ENCODE measurements around the gene TRAK1. TPM values are rescaled to one million over a fixed set of nuclear protein-coding genes. Genes with fewer than 3 reads are reported as not detected.
A peak's percentile ranks its signal among the peaks of the same experiment; 100 is the strongest.

Gene TRAK1
- total and polyA plus RNA-seq, 7 experiments from 2014 or later: 4.8 to 30.4 (median 13.9) TPM

DNA sequence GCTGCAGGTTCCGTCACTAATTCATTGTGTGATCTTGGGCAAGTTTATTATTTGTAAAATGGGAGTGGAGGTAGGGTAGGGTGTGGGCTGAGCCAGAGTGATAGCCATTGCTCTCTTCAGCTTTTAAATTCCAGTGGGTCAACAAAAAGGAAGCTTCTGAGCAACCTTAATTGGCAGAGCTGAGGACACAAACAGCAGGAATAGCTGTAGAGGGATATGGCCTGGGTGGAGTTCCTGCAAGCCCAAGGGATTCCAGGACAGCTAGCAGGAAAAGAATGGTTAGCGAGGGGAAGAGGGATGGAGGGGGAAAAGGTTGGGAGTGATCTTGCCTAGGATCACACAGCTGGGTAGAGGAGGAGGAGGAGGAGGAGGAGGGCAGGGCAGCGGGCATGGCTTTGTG, 163.4 kb downstream of the TRAK1 start:
- H3K27ac Mint-ChIP-seq: no peak overlapping the region

DNA sequence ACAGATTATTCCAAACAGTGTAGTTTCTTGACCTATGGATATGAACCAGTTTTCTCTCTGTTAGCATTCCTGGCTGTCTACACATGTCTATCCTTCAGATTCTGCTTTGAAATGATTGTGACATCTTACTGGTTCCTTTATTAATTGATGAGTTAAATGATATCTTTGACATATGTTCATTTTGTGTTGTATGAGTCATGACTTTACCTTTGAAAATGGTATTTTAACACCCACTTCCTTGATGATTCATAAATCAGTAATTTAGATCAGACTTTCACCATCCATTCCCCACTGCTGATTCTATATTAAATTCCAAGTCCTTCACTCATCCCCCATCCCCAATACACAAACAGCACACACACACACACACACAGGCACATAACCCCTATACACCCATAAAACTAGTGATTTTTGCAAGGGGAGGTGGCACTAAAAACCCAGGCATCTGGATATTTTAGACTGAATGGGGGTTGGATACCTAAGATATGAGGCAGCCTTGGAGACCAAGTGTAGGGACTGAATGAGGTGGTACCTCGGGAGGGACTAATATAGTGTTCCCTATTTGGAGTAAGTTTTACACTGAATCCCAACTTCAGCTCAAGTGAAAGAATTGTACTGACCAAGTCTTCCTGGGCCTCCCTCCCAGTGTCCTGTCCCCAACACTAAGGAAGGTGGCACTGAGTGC, 165.1 kb downstream of the TRAK1 start:
- DNase-seq: no peak
- ChIA-PET CTCF (no interaction called here), POLR2A (no interaction called here)
- Histone ChIP-seq H3K36me3 (ENCODE audit: control insufficient read depth in 2 of 3, insufficient read depth in 3 of 3, low read length in 3 of 3) (no peaks in the 10 kb centered on the region), H3K4me3 (ENCODE audit: low read length) (no peak overlapping the region), H3K27me3 (ENCODE audit: control insufficient read depth in 2 of 2, insufficient read depth in 2 of 2, low read length in 2 of 2) (no peaks in the 10 kb centered on the region), H3K4me1 (ENCODE audit: control insufficient read depth in 2 of 2, insufficient read depth in 2 of 2, low read length in 2 of 2) (no peaks in the 10 kb centered on the region), H3K9me3 (ENCODE audit: control insufficient read depth in 2 of 3, low read length in 3 of 3) (no peaks in the 10 kb centered on the region), H3K27ac (ENCODE audit: low read depth, low read length) (no peak overlapping the region)
- Mint-ChIP-seq H3K36me3 (no peaks in the 10 kb centered on the region), H3K27ac (no peak overlapping the region), H3K9me3 (peaks cover 0 to 2% (median 0%) of the 10 kb centered on the region in 11 donors), H3K4me3 (no peak overlapping the region), H3K27me3 (peaks cover 17 to 49% (median 33%) of the 10 kb centered on the region in 5 donors), H3K4me1 (peaks cover 0 to 5% (median 0%) of the 10 kb centered on the region in 7 donors)
- intact Hi-C loops (cut with micrococcal nuclease): no loop called here
- ATAC-seq: no peak

More for the DNA sequence above, 163.4 kb downstream of the TRAK1 start:
- intact Hi-C loops (cut with micrococcal nuclease): no loop called here
- ATAC-seq (no peak), DNase-seq (no peak)
- Histone ChIP-seq H3K9me3 (ENCODE audit: control insufficient read depth in 2 of 3, low read length in 3 of 3) (no peaks in the 10 kb centered on the region), H3K27ac (ENCODE audit: low read depth, low read length) (no peak overlapping the region), H3K4me3 (ENCODE audit: low read length) (no peak overlapping the region), H3K36me3 (ENCODE audit: control insufficient read depth in 2 of 3, insufficient read depth in 3 of 3, low read length in 3 of 3) (no peaks in the 10 kb centered on the region), H3K27me3 (ENCODE audit: control insufficient read depth in 2 of 2, insufficient read depth in 2 of 2, low read length in 2 of 2) (no peaks in the 10 kb centered on the region), H3K4me1 (ENCODE audit: control insufficient read depth in 2 of 2, insufficient read depth in 2 of 2, low read length in 2 of 2) (no peaks in the 10 kb centered on the region)
- ChIA-PET POLR2A (no interaction called here), CTCF (interaction anchor here (0.8 kb wide), 1 partner anchor 196 kb away, joined by 3 read pairs; no protein-coding TSS in a partner anchor)
- Mint-ChIP-seq H3K4me1 (peaks cover 0 to 5% (median 0%) of the 10 kb centered on the region in 7 donors), H3K27me3 (peaks cover 8 to 35% (median 21%) of the 10 kb centered on the region in 5 donors), H3K4me3 (no peak overlapping the region), H3K36me3 (no peaks in the 10 kb centered on the region), H3K9me3 (peaks cover 0 to 2% (median 0%) of the 10 kb centered on the region in 11 donors)

DNA sequence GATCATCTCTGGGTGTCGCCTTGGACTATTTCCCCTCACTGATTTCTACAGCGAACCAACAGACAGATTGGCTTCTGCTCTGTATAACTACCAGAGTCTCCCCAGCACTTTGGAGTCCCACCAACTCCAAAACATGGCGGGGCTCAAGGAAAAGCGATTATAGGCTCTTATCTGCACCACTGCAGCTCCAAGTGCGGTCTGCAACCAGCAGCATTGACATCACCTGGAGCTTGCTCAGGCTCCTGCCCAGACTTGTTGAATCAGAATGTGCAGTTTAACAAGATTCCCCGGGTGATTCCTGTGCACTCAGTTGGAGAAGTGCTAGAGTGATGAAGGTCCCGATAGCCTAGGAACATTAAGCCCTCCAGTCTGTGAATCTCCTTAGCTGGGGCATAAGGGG, 165.8 kb downstream of the TRAK1 start:
- H3K4me3 Mint-ChIP-seq: no peak overlapping the region
- Histone ChIP-seq H3K27me3 (ENCODE audit: control insufficient read depth in 2 of 2, insufficient read depth in 2 of 2, low read length in 2 of 2) (no peaks in the 10 kb centered on the region), H3K36me3 (ENCODE audit: control insufficient read depth in 2 of 3, insufficient read depth in 3 of 3, low read length in 3 of 3) (no peaks in the 10 kb centered on the region), H3K9me3 (ENCODE audit: control insufficient read depth in 2 of 3, low read length in 3 of 3) (no peaks in the 10 kb centered on the region), H3K27ac (ENCODE audit: low read depth, low read length) (no peak overlapping the region), H3K4me1 (ENCODE audit: control insufficient read depth in 2 of 2, insufficient read depth in 2 of 2, low read length in 2 of 2) (no peaks in the 10 kb centered on the region), H3K4me3 (ENCODE audit: low read length) (no peak overlapping the region)
- peaks cover 0 to 5% (median 0%) of the 10 kb centered on the region in 7 donors for H3K4me1 Mint-ChIP-seq
- POLR2A ChIA-PET: no interaction called here
- DNase-seq (no peak), ATAC-seq (no peak)
- peaks cover 0 to 2% (median 0%) of the 10 kb centered on the region in 11 donors for H3K9me3 Mint-ChIP-seq
- CTCF ChIA-PET: no interaction called here
- peaks cover 17 to 57% (median 40%) of the 10 kb centered on the region in 5 donors for H3K27me3 Mint-ChIP-seq
- intact Hi-C loops (cut with micrococcal nuclease): no loop called here
- no peak overlapping the region for H3K27ac Mint-ChIP-seq
- no peaks in the 10 kb centered on the region for H3K36me3 Mint-ChIP-seq

DNA sequence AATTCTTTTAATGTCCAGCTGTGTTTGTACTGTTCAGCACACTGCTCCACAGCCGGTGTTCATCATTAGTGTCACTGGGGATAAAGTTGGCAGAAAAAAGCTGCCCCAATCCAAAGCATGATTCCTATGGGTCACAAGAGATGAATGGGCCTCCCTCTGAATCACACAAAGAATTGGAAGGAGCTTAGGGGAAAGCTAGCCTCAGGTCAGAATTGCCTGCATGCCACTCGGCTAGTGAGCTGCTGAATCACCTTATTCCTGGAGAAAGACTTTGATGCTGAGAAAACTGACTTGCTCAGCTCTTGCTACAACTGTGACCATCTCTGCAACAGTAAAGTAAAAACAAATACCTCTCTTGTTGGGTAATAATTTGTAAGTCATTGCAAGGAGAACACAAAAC, 171.4 kb downstream of the TRAK1 start:
- peaks cover 0 to 7% of the 10 kb centered on the region in 2 donors for H3K4me1 ChIP-seq (ENCODE audit: control insufficient read depth in 2 of 2, insufficient read depth in 2 of 2, low read length in 2 of 2)

DNA sequence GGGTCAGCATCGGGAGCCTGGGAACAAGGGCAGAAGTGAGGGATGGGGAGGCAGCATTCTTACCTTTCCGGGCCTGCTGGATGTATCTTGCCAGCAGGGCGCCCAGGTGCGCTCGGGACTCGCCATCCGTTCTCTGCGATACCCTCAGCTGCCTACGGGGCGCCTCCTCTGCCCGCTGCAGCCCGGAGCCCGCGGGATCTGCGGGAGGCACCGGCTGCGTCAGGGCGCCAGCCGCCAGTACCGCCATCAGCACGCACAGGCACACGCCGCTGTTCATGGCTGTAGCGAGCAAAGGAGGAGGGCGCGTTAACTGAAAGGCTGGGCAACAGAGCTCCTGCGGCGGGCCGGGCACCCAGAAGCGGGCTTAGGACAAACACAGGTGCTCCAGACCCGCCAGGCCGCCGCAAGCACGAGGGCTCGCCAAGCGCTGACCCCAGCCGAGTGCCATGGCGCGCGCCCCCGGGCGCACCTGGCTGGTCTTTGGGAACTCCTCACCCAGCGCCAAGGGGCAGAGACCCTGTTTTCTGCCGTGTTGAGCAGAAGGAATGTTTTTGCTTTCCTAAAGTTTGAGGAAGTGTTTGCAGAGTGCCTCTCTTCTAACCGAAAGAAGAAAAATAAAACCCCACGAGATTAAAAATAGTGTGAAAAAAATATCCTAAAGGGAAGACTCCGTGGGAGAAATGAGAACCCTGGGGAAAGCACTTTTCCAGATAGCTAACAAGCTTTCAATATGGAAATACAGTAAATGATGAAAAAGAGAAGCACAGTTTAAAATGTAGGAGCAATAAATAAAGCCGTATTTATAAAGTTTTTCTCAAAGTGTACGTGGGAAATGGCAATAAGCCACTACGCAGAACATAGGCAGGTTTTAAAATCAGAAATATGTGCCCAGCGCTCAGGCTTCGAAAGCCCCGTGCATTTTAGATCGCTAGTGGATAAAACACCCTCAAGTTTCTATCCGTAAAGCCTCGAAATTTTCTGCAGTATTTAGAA, 172.5 kb downstream of the TRAK1 start:
- Histone ChIP-seq H3K4me3 (ENCODE audit: low read length) (no peak overlapping the region), H3K27ac (ENCODE audit: low read depth, low read length) (no peak overlapping the region), H3K36me3 (ENCODE audit: control insufficient read depth in 2 of 3, insufficient read depth in 3 of 3, low read length in 3 of 3) (no peaks in the 10 kb centered on the region), H3K27me3 (ENCODE audit: control insufficient read depth in 2 of 2, insufficient read depth in 2 of 2, low read length in 2 of 2) (peaks cover 0 to 15% of the 10 kb centered on the region in 2 donors), H3K4me1 (ENCODE audit: control insufficient read depth in 2 of 2, insufficient read depth in 2 of 2, low read length in 2 of 2) (peaks cover 0 to 7% of the 10 kb centered on the region in 2 donors), H3K9me3 (ENCODE audit: control insufficient read depth in 2 of 3, low read length in 3 of 3) (no peaks in the 10 kb centered on the region)
- ATAC-seq (peak; percentile 32), DNase-seq (peak in 2 of 9 donors; percentile 15 to 30)
- ChIA-PET CTCF (interaction anchor here (0.6 to 0.8 kb wide), 2 partner anchors 14 to 42 kb away, joined by 3 read pairs; no protein-coding TSS in a partner anchor), POLR2A (no interaction called here)
- Mint-ChIP-seq H3K9me3 (peaks cover 0 to 4% (median 0%) of the 10 kb centered on the region in 11 donors), H3K4me1 (peaks cover 2 to 19% (median 13%) of the 10 kb centered on the region in 7 donors), H3K36me3 (no peaks in the 10 kb centered on the region), H3K27me3 (peaks cover 56 to 76% (median 69%) of the 10 kb centered on the region in 5 donors), H3K4me3 (peak overlapping the region in 6 of 10 donors; percentile 23 to 75 (median 52)), H3K27ac (no peak overlapping the region)
- intact Hi-C loops (cut with micrococcal nuclease): no loop called here

More for the DNA sequence above, 171.4 kb downstream of the TRAK1 start:
- Mint-ChIP-seq H3K27ac (no peak overlapping the region), H3K4me1 (peaks cover 2 to 19% (median 13%) of the 10 kb centered on the region in 7 donors), H3K36me3 (no peaks in the 10 kb centered on the region), H3K27me3 (peaks cover 50 to 78% (median 65%) of the 10 kb centered on the region in 5 donors), H3K9me3 (peaks cover 0 to 3% (median 0%) of the 10 kb centered on the region in 11 donors), H3K4me3 (peak overlapping the region in 1 of 10 donors; percentile 75)
- Histone ChIP-seq H3K9me3 (ENCODE audit: control insufficient read depth in 2 of 3, low read length in 3 of 3) (no peaks in the 10 kb centered on the region), H3K27me3 (ENCODE audit: control insufficient read depth in 2 of 2, insufficient read depth in 2 of 2, low read length in 2 of 2) (peaks cover 0 to 15% of the 10 kb centered on the region in 2 donors), H3K4me3 (ENCODE audit: low read length) (no peak overlapping the region), H3K27ac (ENCODE audit: low read depth, low read length) (no peak overlapping the region), H3K36me3 (ENCODE audit: control insufficient read depth in 2 of 3, insufficient read depth in 3 of 3, low read length in 3 of 3) (no peaks in the 10 kb centered on the region)
- DNase-seq (no peak), ATAC-seq (no peak)
- CTCF ChIA-PET: interaction anchor here (0.7 to 1.8 kb wide), 2 partner anchors 15 to 181 kb away, joined by 5 to 6 read pairs; no protein-coding TSS in a partner anchor
- POLR2A ChIA-PET: no interaction called here
- intact Hi-C loops (cut with micrococcal nuclease): no loop called here

DNA sequence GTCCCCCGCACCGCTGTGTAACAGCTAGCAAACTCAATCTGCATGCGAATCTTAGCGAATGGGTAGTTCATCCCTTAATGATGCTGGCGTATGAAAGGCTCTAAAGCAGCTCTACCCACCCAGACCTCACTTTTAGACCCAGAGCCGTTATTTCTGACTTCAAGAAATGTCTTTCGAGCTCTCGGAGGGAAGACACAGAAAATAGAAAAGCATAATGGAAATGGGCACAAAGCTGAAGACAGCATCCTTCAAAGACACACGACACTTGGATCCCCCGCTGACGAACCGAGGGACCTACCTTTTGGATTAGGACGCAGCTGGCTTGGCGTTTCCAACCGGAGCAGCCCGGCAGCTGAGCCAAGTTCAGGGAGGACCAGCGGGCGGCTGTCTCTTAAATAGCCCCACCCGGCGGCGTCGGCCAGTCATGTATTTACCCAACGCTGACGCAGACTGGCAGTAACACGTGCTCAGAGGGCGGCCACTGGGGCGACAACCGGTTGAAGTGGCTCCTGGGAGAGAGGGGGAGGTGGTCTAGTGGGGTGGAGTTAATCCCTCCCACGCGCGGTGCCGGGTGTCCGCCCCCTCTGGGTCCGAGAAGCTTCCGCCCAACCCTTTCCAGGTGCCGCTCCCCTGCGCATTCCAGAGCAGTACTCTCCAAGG, 173.4 kb downstream of the TRAK1 start:
- Mint-ChIP-seq H3K27me3 (peaks cover 57 to 80% (median 74%) of the 10 kb centered on the region in 5 donors), H3K9me3 (peaks cover 0 to 4% (median 0%) of the 10 kb centered on the region in 11 donors), H3K4me1 (peaks cover 2 to 19% (median 13%) of the 10 kb centered on the region in 7 donors), H3K4me3 (peak overlapping the region in 9 of 10 donors; percentile 27 to 75 (median 49)), H3K36me3 (no peaks in the 10 kb centered on the region), H3K27ac (no peak overlapping the region)
- intact Hi-C loops (cut with micrococcal nuclease): no loop called here
- Histone ChIP-seq H3K36me3 (ENCODE audit: control insufficient read depth in 2 of 3, insufficient read depth in 3 of 3, low read length in 3 of 3) (no peaks in the 10 kb centered on the region), H3K27ac (ENCODE audit: low read depth, low read length) (no peak overlapping the region), H3K4me1 (ENCODE audit: control insufficient read depth in 2 of 2, insufficient read depth in 2 of 2, low read length in 2 of 2) (peaks cover 0 to 7% of the 10 kb centered on the region in 2 donors), H3K4me3 (ENCODE audit: low read length) (no peak overlapping the region), H3K27me3 (ENCODE audit: control insufficient read depth in 2 of 2, insufficient read depth in 2 of 2, low read length in 2 of 2) (peaks cover 0 to 15% of the 10 kb centered on the region in 2 donors), H3K9me3 (ENCODE audit: control insufficient read depth in 2 of 3, low read length in 3 of 3) (no peaks in the 10 kb centered on the region)
- ATAC-seq: no peak
- CTCF ChIA-PET: no interaction called here
- peak in 1 of 9 donors; percentile 15 for DNase-seq
- POLR2A ChIA-PET: no interaction called here

Measured in naive thymus-derived CD4-positive, alpha-beta T cell (primary cell).